Measurements from ENCODE around the gene FDXR.
A peak's percentile ranks its signal among the peaks of the same experiment; 100 is the strongest.

FDXR gene

DNA sequence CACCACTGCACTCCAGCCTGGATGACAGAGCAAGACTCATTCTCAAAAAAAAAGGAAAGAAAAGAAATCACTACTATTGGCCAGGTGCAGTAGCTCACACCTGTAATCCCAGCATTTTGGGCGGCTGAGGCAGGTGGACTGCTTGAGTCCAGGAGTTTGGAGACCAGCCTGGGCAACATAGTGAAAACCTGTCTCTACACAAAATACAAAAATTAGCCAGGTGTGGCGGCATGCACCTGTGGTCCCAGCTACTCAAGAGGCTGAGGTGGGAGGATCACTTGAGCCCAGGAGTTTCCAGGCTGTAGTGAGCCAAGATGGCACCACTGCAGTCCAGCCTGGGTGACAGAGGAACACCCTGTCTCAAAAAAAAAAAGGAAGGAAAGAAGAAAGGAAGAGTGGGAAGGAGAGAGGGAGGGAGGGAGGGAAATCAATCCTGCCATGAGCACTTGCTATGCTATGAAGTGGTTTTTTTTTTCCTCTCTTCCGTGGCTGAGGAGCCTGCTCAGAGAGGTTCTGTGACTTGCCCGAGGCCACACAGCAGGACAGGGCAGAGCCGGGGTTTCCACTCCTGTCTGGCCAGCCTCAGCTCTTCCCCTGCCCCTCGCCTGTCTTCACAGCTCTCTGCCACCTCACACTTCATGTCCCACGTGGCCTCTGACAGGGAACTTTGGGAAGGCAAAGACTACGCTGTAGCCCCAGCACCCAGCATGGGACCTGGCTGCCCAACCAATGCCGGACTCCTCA lies 24.0 kb downstream of the FDXR start:
- TF ChIP-seq, protein P1, sequence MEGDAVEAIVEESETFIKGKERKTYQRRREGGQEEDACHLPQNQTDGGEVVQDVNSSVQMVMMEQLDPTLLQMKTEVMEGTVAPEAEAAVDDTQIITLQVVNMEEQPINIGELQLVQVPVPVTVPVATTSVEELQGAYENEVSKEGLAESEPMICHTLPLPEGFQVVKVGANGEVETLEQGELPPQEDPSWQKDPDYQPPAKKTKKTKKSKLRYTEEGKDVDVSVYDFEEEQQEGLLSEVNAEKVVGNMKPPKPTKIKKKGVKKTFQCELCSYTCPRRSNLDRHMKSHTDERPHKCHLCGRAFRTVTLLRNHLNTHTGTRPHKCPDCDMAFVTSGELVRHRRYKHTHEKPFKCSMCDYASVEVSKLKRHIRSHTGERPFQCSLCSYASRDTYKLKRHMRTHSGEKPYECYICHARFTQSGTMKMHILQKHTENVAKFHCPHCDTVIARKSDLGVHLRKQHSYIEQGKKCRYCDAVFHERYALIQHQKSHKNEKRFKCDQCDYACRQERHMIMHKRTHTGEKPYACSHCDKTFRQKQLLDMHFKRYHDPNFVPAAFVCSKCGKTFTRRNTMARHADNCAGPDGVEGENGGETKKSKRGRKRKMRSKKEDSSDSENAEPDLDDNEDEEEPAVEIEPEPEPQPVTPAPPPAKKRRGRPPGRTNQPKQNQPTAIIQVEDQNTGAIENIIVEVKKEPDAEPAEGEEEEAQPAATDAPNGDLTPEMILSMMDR (IDR thresholded peaks at IDR 0.05; ENCODE audit: borderline replicate concordance, insufficient read depth, low read depth, low read length): no peak

DNA sequence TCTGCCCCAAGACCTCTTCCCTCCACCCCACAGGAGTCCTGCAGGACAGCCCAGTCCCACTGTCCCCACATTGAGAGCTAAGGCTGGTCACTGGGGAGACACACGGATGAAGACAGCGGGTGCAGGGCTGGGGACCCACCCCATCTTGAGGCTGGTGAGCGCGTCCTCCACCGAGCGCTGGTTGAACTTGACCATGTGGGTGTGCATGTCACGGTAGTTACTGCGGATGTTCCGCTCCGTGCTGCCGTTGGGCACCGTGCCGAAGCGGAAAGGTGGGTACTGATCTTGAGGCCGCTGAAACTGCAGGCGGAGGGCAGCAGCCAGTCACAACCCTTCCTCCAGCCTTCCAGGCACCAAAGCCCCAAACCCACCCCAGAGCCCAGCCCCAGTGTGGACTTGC lies 26.2 kb downstream of the FDXR start:
- TF ChIP-seq, protein P1 (IDR thresholded peaks at IDR 0.05; ENCODE audit: borderline replicate concordance, insufficient read depth, low read depth, low read length): no peak
- no peak overlapping the region for H3K4me3 ChIP-seq (ENCODE audit: low read depth, low read length)

More for the DNA sequence above, 24.0 kb downstream of the FDXR start:
- H3K4me3 ChIP-seq (ENCODE audit: low read depth, low read length): no peak overlapping the region

DNA sequence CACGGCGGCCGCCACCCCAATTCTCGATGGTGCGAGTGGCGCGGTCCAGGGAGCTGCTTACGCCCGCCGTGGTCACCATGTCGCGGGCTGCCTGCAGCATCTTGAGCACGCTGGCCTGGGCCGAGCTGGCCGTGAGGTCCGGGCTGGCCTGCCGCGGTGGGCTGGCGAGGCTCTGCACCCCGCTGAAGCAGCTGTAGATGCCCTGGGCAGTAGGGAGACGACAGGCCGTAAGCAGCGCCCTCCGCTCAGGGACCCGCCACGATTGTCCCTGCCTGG lies 29.5 kb downstream of the FDXR start:
- no peak overlapping the region for H3K4me3 ChIP-seq (ENCODE audit: low read depth, low read length)

DNA sequence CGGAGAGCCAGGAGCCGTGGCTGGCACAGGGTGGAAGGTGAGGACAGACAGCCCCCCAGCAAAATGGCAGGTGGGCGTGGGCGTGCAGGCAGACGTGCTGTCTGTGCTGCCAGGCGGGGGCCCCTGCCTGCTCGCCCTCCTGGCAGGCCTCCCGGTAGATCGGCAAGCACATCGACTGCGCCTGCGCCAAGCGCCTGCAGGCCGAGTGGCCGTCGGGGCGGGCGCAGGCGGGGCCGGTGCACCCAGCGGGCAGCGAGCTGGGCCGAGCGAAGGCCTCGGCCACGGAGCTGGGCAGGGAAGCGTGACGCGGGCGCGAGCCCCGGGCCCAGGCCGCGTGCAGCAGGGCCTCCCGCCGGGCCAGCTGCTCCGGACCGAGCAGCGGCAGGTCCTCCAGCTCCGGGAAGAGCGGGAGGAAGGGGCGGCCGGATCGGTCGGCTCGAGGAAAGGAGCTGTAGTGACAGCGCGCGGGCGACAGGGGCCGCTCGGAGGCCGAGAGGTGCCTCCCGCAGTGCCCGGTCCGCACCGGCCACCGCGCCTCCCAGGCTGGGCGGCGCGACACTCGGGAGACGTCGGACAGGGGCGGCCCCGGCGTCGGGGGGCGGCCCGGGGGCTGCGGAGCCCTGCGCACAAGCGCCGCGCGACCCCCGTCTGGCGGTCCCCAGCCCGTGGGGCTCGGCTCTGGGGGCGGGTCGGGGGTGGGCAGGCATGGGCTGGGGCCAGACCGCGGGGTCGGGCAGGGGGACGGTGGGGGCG lies 30.0 kb downstream of the FDXR start:
- H3K4me3 ChIP-seq (ENCODE audit: low read depth, low read length): no peak overlapping the region
- TF ChIP-seq, protein P1 (IDR thresholded peaks at IDR 0.05; ENCODE audit: borderline replicate concordance, insufficient read depth, low read depth, low read length): peak; percentile 50

More for the DNA sequence above, 29.5 kb downstream of the FDXR start:
- TF ChIP-seq, protein P1 (IDR thresholded peaks at IDR 0.05; ENCODE audit: borderline replicate concordance, insufficient read depth, low read depth, low read length): no peak

DNA sequence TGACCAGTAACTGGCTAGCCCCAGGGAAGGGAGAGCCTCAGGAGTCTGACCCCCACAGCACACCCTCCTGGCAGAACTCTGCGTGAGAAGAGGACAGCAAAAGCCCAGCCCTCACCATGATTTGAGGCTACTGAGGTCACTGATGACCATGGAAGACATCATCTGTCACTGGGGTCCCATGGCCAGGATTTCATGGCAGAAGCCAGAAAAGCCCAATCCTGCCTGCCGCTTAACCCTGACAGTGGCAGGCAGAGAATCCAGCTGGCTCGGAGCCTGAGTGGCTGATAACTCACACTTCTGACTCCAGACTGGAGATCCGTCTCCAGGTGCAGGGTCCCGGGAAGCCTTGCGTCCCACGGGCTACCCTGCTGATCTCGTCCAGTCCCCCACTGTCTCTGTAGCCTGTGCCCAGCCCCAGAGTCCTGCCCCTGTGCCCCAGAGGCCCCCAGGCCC lies 30.6 kb downstream of the FDXR start:
- H3K4me3 ChIP-seq (ENCODE audit: low read depth, low read length): no peak overlapping the region
- TF ChIP-seq, protein P1 (IDR thresholded peaks at IDR 0.05; ENCODE audit: borderline replicate concordance, insufficient read depth, low read depth, low read length): no peak

DNA sequence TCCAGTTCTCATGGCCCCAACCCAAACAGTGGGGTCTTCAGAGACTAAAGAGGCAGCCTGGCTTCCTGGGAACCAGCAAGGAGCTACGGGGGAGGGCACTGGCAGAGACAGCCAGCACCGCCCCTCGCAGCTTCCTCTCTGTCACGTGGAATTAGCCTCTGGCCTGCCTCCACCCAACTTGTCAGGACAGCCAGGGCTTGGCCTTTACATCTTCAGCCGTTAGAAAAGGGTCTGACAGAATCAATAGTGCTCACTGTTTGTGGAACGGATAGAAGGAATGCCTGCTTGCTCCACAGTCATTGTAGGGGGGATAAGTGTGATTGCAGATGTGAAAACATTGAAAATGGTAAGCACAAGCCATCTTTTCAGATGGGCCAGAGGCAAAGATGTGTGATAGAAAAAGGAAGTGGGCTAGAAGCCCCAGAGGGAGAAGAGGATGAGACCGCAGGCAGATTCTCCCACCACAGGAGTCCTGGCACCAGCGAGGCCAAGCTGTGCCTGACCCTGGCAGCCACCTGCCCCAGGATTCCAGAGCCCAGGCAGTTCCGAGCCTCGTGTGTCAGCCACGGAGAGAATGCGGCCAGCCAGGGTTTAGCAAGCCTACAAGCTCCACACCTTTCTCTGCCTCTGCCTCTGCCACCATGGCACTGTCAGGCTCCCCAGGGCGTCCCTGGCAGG lies 31.7 kb downstream of the FDXR start:
- no peak overlapping the region for H3K4me3 ChIP-seq (ENCODE audit: low read depth, low read length)
- TF ChIP-seq, protein P1 (IDR thresholded peaks at IDR 0.05; ENCODE audit: borderline replicate concordance, insufficient read depth, low read depth, low read length): no peak

Data from GM12875 (cell line).